ENCODE measurements around the gene RAB14. TPM values are rescaled to one million over a fixed set of nuclear protein-coding genes. Genes with fewer than 3 reads are reported as not detected.

Gene RAB14
- total RNA-seq, 3 donors from 2014 or later (not counting 1 experiment from before 2014, with no cell fraction given) = 46.2 to 67.6 (median 57.3) TPM

- no peak overlapping the region for H3K27ac Mint-ChIP-seq
- WGBS (ENCODE audit: insufficient coverage) = 80% methylated on average over 2 of the region's 3 CpGs
- no peaks in the 10 kb centered on the region for H3K9me3 Mint-ChIP-seq
- H3K4me1 Mint-ChIP-seq = peaks cover 0 to 5% of the 10 kb centered on the region in 2 donors
- H3K4me1 ChIP-seq (ENCODE audit: control insufficient read depth, insufficient read depth, low read length) = peaks cover 8% of the 10 kb centered on the region
- no peak overlapping the region for H3K4me3 ChIP-seq (ENCODE audit: low read length)
- ATAC-seq = no peak
- no peaks in the 10 kb centered on the region for H3K27me3 Mint-ChIP-seq (ENCODE audit: low read depth in 2 of 2)
- no peaks in the 10 kb centered on the region for H3K9me3 ChIP-seq (ENCODE audit: control insufficient read depth, insufficient read depth, low read length)
- no peak overlapping the region for H3K27ac ChIP-seq (ENCODE audit: low read length)
- TF ChIP-seq CTCF (IDR thresholded peaks at IDR 0.05) = no peak
- H3K36me3 Mint-ChIP-seq = no peaks in the 10 kb centered on the region
- H3K4me3 Mint-ChIP-seq = no peak overlapping the region
- no peaks in the 10 kb centered on the region for H3K36me3 ChIP-seq (ENCODE audit: control insufficient read depth, insufficient read depth, low read length)
- no peak for DNase-seq
- H3K27me3 ChIP-seq (ENCODE audit: control insufficient read depth, insufficient read depth, low read length) = no peaks in the 10 kb centered on the region
- intact Hi-C loops (cut with micrococcal nuclease) = no loop called here
These were observed 14.7 kb upstream of the RAB14 start for GRCh38 chr9:121216271-121216805.

GRCh38 chr9:121214005-121214404 lies 12.3 kb upstream of the RAB14 start:
- H3K36me3 ChIP-seq (ENCODE audit: control insufficient read depth, insufficient read depth, low read length) = no peaks in the 10 kb centered on the region
- no peak overlapping the region for H3K4me3 ChIP-seq (ENCODE audit: low read length)
- no peaks in the 10 kb centered on the region for H3K27me3 ChIP-seq (ENCODE audit: control insufficient read depth, insufficient read depth, low read length)
- no peaks in the 10 kb centered on the region for H3K9me3 ChIP-seq (ENCODE audit: control insufficient read depth, insufficient read depth, low read length)
- peaks cover 0 to 5% of the 10 kb centered on the region in 2 donors for H3K4me1 Mint-ChIP-seq
- no peak for ATAC-seq
- no peaks in the 10 kb centered on the region for H3K36me3 Mint-ChIP-seq
- intact Hi-C loops (cut with micrococcal nuclease) = loop anchor here (5.0 kb wide), 1 partner anchor 58 kb away; no protein-coding TSS in a partner anchor
- no peaks in the 10 kb centered on the region for H3K27me3 Mint-ChIP-seq (ENCODE audit: low read depth in 2 of 2)
- TF ChIP-seq CTCF (IDR thresholded peaks at IDR 0.05) = no peak
- H3K27ac ChIP-seq (ENCODE audit: low read length) = no peak overlapping the region
- H3K9me3 Mint-ChIP-seq = no peaks in the 10 kb centered on the region
- WGBS (ENCODE audit: insufficient coverage) = 98% methylated on average over 2 of the region's 2 CpGs
- DNase-seq = no peak
- no peak overlapping the region for H3K27ac Mint-ChIP-seq
- peaks cover 8% of the 10 kb centered on the region for H3K4me1 ChIP-seq (ENCODE audit: control insufficient read depth, insufficient read depth, low read length)
- no peak overlapping the region for H3K4me3 Mint-ChIP-seq

GRCh38 chr9:121213136-121213806 lies 11.6 kb upstream of the RAB14 start:
- Histone ChIP-seq H3K4me1 (ENCODE audit: control insufficient read depth, insufficient read depth, low read length) (peaks cover 8% of the 10 kb centered on the region), H3K27ac (ENCODE audit: low read length) (no peak overlapping the region), H3K36me3 (ENCODE audit: control insufficient read depth, insufficient read depth, low read length) (no peaks in the 10 kb centered on the region), H3K9me3 (ENCODE audit: control insufficient read depth, insufficient read depth, low read length) (no peaks in the 10 kb centered on the region), H3K27me3 (ENCODE audit: control insufficient read depth, insufficient read depth, low read length) (no peaks in the 10 kb centered on the region), H3K4me3 (ENCODE audit: low read length) (no peak overlapping the region)
- WGBS (ENCODE audit: insufficient coverage) = 24% methylated on average over 9 of the region's 9 CpGs
- Mint-ChIP-seq H3K27ac (no peak overlapping the region), H3K9me3 (no peaks in the 10 kb centered on the region), H3K27me3 (ENCODE audit: low read depth in 2 of 2) (no peaks in the 10 kb centered on the region), H3K36me3 (no peaks in the 10 kb centered on the region), H3K4me3 (no peak overlapping the region), H3K4me1 (peaks cover 3 to 8% of the 10 kb centered on the region in 2 donors)
- intact Hi-C loops (cut with micrococcal nuclease) = loop anchor here (1.0 to 5.0 kb wide), 3 partner anchors 59 to 187 kb away; no protein-coding TSS in a partner anchor
- DNase-seq (peak; percentile 56 to 79), ATAC-seq (peak; percentile 73 to 85 (median 81))
- TF ChIP-seq CTCF (IDR thresholded peaks at IDR 0.05) = peak; percentile 83
